HG02970 (cell line): ENCODE results near the gene MACROH2A1.

ENCODE experiments used
- ATAC-seq: cut with Tn5 transposase; IDR thresholded peaks from one replicate; pipeline ENCODE4 v1.9.1; 2021; ENCODE audit warnings: mild to moderate bottlenecking, moderate library complexity, moderate number of reproducible peaks; ENCODE audit not compliant: unreplicated experiment, low FRiP score

The MACROH2A1 gene

GRCh38 chr5:135335031-135335828 lies 63.8 kb downstream of the MACROH2A1 start:
- ATAC-seq: no peak

DNA sequence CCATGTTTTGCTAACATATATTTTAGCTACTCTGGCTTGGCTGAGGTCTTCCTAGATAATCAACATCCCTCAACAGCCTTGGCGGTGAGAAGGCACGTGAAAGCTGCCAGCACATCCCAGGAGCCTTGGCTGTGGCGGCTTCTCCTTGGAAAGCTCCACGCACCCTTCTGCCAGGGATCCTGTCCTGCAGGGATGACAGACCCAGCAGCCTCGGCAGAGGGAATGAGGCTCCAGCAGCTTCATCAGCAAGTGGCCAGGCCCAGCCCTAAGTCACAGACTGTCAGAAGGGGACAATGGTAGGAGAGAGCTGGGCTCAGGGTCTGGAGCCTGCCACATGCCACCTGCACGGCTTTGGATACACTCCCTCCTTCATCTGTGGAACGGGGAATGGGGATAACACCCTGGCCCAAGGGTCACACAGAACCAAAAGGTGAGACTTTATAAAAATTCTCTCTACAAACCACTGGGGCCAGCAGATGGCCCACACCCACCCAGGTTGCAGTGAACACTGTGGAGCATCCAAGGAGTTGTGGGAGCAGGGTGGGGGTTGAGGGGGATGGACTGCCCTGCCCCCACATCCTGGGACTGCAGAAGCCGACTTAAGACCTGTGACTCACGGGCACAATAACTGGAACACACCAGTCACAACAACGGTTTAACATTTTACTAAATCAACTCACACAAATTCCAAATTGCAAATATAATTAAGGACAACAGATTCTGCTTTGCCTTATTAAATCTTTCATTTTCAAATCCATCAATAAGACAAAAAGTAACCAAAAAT lies 65.1 kb downstream of the MACROH2A1 start:
- ATAC-seq: no peak

DNA sequence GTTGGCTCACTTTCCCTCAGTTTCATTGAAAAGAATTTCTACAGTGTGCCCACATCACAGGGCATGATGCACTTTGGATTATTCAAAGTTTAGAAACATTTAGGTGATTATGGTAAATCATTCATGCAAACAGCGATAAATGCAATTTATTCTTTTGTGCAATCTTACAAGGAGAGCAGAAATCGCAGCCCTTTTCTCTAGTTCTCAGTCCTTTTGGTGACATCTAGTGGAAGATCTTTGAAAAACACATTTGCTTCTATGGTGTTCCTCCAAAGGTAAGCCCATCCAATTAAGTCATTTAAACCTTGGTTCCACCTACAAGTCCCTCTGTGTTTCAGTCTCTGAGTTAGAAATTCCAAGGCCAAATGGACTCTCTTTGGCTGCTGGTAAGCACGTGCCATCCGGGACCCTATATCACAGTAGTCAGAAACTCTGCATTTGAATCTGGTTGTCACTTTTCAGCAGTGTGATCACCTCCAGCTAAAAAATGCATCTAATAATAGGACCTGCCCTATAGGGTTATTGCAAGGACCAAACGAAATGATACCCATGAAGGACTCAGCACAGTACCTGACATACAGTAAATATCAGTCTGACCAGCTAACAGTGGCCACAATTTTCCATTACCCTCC lies 66.4 kb downstream of the MACROH2A1 start:
- ATAC-seq: no peak

- ATAC-seq: no peak
These were observed 67.4 kb downstream of the MACROH2A1 start for GRCh38 chr5:135331612-135332011.

DNA sequence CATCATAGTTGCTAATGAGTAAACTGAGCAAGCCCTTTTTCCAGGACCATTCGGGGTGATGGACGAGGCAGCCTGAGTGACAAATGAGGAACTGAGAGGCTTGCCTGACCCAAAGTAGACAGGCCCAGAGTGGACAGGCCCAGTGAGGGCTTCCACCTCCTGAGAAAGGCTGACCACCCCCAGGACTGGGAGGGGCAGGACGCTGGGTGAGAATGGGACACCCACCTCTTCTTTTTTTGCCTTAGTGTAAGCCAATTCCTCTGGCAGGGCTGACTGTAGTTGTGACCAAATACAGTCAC lies 68.3 kb downstream of the MACROH2A1 start:
- ATAC-seq: no peak

DNA sequence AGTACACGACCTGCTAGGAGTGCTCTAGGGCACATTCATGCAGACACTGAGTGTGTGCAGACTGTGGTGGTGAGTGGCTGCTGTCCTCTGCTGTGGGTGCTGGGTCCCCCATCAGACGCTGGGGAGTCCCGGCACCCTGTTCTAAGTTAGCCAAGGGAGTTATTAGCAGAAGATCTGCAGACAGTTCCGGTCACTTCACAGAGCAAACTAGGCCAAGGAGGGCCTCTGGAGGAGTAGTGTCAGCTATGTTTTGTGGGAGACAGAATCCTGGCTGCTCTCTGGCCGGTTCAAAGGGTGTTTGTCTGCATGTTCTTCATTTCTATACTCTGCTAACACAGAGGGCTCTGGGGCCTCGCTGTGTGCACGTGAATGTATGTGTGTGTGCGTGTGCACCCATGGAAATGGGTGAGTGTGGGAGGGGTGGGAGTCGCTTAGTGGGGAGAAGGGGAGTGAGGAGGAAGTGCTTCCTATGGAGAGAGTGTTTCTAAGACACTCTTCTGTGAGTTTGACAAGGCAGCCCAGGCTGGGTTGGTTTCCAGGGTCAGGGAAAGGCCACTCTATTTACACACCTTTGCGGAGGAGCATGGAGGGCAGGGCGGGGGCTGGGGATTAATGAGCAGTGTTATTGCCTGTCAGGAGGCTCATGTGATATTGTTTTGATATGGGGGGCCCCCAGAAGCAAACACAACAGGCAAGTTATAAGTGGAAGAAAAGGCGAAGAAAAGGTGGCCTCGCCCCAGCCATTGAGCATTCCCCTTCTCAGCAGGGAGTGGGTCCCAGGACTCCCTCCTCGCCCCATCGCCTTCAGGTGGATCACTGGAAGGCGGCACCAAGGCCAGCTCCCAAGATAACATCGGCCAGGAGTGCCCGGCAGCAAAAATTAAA lies 68.9 kb downstream of the MACROH2A1 start:
- no peak for ATAC-seq

- ATAC-seq: no peak
These were observed 69.7 kb downstream of the MACROH2A1 start for GRCh38 chr5:135329066-135329912.

DNA sequence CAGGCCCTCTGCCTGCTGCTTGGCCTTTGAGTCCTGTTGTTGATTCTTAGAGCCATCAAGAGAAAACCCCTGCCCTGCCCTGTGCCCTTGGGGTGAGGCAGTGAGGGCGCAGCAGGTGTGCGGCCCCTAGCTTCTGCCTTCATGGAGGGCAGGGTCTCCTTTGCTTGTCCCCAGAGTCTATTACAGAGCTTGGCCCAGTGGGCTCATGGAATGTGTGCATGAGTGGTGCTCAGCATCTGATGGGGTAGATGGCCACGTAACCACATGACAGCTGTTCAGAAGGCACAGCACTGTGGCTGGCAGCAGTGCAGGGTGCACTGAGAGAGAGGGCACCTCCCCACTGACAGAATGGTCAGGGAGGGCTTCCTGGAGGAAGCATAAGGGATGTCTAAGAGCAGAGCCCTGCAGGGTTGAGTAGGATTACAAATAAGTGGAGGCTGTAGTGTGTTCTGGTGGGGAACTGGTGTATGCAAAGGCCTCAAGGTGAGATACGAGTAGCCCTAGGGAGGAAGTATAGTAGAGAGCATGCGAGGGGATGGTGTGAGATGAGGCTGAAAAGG lies 70.8 kb downstream of the MACROH2A1 start:
- no peak for ATAC-seq

DNA sequence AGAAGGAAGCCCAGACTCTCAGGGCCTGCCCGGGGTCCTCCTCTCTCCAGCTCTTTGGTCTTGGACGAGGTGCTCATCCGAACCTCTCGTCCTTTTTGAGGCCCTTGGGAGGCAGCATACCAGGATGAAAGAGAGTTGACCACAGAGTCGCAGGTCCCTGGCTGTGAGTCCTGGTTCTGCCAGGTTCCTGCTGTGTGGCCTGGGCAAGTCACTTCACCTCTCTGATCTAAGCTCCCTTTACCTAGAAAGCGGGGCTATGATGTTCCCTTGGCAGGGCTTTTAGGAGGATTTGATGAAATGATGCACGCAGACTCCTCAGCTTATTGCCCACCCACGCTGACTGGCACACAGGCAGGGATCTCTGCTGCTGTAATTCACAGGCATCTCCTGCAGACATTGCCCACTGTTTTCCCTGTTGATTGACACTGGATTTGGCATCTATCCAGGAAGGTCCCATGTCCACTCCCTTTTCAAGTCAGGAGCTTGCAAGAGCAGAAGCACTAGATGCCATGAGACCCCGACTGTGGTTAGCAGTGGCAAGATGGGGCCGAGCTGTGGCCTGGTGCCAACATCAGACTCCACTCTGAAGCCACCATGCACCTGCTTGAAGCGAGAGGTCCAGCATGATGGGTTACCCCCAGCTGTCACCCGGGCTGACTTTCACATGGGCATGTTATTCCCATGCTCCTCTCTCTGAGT lies 71.5 kb downstream of the MACROH2A1 start:
- ATAC-seq: no peak

DNA sequence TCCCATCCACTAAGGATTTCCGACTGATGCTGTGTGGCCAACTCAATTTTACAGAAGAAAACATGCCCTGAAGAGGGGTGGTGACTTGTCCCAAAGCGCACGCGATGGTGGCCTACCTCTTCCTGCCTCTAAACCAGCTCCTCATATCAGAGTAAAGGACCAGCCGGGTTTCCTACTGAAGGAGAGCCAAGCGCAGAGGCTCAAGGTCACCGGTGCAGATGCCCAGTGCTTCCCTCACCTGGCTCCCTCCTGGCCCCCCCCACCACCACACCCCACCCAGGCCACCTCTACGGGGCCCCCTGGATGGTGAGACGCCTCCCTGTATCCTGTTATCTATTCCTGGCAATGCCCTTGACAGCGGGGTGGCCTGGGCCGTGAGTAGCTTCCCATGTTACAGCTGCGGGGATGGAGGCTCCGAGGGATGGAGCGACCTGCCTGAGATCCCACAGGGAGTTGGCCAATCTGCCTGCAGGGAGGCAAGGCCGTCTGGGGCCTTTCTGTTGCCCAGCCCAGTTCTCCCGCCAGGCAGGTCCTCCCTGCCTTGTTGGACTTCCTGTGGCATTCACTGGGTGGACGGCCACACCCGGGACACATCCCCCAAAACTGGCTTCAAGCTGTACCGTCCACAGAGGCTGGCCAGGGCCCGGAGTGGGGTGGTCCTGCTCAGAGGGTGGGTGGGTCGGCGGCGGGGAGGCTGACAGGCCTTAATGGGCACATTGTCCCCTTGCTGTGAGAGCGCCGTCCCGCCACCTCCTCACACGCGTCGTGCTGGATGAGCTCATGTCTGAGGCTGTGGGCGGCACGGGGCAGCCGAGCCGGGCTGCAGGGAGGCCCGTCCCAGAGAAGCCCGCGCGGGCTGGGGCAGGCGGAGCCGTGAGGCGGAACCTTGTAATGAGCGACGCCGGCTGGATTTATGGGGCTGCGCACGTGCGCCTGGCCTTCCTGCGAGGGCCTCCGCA lies 72.5 kb downstream of the MACROH2A1 start:
- no peak for ATAC-seq

DNA sequence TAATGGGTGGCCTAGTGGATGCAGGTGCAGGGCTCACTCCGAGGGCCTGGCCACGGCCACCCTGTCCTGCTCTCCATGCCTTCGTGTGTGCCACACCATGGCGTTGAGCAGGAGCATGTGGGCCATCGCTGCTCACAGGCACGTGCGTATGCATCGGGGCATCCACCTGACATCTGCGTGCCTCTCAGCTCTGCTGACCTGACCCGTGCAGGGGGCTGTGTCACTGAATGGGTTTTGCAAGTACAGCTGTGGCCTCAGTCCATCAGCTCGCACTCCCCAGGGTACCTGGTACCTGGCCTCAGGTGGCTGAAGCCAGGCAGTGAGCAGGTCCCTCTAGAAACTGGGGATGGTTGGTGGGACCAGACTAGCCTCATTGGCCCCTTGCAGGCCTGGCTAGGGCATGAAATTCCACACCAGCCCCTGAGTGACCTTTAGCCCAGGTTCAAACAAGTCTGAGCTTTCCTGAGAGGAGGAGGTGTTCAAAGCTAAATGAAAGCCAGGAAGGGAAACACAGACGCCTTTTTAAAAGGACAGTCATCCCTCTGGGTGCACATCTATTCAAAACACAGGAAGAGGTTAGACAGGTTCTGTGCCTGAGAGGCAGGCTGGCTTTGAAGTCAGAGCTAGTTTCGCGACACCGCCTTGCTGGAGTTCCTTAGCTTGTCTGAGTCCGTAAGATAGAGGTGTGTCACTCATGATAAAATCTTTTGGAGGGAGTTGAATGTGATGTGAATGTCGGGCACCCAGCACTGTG lies 74.0 kb downstream of the MACROH2A1 start:
- no peak for ATAC-seq

DNA sequence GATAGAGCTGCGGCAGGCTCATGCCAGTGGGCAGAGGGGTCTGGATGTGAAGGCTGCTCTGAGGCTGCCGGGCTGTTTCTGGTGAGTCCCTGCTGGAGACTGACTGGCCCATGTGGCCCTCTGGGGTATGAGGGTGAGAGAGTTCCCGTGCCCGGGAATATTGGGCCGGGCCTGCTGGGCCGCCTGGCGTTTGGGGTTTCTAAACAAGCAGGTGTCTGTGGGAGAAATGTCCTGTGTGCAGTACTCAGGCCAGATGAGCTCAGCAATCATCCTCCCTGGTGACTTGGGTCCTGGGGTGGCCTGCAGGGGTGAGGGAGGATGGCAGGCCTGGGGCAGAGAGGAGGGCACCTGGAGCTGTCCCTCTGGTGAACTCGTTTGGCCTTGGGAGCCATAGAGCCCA lies 74.9 kb downstream of the MACROH2A1 start:
- ATAC-seq: no peak

DNA sequence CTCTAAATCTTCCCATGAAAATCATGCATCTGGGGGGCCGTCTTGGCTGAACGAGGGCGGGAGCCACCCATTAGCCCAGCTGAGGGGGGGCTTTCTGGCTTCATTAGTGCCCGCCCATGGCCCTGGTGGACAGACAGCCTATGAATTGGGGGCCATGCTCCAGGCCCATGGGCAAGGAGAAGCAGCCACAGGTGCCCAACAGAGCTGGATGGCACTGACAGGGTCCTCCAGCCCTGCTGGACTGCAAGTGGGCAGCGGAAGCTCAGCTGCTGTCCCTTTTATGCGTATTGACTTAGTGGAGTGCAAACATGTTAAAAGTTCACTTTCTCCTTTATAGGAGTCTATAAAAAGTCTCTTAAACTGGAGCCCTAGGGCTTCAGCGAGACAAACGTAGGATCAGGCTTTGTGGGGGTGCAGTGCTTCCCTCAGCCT lies 75.3 kb downstream of the MACROH2A1 start:
- ATAC-seq: no peak

DNA sequence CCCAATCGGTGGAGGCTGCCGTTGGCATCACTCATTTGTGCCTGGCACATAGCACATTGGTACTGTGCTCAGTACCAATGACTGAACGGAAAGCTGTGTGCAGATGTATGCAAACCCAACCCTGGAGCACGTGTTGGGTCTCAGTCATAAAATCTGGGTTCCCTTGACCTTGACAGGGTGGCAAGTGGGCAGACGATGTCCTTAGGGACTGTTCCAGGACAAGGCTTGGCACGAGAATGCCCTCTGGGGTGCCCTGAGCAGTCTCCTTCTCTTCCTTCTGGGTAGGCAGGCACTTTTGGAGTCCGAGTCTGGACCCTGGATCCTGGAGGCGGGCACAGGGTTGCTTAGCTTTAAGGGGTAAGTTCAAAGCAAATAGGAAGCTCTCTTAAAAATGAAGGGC lies 75.8 kb downstream of the MACROH2A1 start:
- ATAC-seq: no peak

- no peak for ATAC-seq
These were observed 76.3 kb downstream of the MACROH2A1 start for GRCh38 chr5:135322744-135323143.

DNA sequence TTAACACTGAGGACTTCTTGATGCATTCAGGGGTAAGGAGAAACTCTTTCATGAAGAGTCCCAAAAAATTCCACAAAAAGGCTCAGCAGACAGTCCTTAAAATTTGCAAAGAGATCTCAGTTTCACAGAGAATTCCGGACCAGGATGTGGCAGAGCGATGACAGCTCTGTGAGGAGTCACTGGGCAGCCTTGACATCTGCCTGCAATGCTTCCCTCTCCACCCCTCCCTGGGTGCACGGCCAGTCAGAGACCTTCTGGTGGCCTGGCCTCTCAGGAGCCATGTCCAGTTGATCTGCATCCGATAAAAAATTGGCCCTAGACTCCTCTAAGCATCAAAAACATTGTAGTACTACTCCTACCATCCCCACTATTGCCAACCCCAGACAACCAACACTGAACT lies 76.8 kb downstream of the MACROH2A1 start:
- no peak for ATAC-seq
